Type B pancreatic cell (in vitro differentiated cells): ENCODE data around the gene TBC1D22A. TPM values are rescaled to one million over a fixed set of nuclear protein-coding genes. Genes with fewer than 3 reads are reported as not detected.
A peak's percentile ranks its signal among the peaks of the same experiment; 100 is the strongest.

ENCODE experiments used
- DNase-seq: peaks from one replicate; pipeline ENCODE4 v3.0.0; 2021; ENCODE audit warnings: mixed read lengths; ENCODE audit not compliant: unreplicated experiment; ENCODE audit errors: extremely low spot score
- H3K27ac Mint-ChIP-seq: 2 replicates; pipeline ENCODE4 v1.8.0; 2021; ENCODE audit warnings: mild to moderate bottlenecking, mixed read lengths
- H3K27me3 Mint-ChIP-seq: 2 replicates; pipeline ENCODE4 v1.8.0; 2021; ENCODE audit warnings: mixed read lengths
- H3K36me3 Mint-ChIP-seq: 2 replicates; pipeline ENCODE4 v1.8.0; 2021; ENCODE audit warnings: mixed read lengths
- H3K4me1 Mint-ChIP-seq: one replicate; pipeline ENCODE4 v1.8.0; 2021; ENCODE audit warnings: mixed read lengths; ENCODE audit not compliant: unreplicated experiment
- H3K4me3 Mint-ChIP-seq: 2 replicates; pipeline ENCODE4 v1.8.0; 2021; ENCODE audit warnings: mild to moderate bottlenecking, mixed read lengths
- H3K9me3 Mint-ChIP-seq: 2 replicates; pipeline ENCODE4 v1.8.0; 2021; ENCODE audit warnings: mixed read lengths
- total RNA-seq: library from RNA; stranded (reverse); gene quantifications from 2 replicates; pipeline ENCODE4 v1.2.1, GENCODE V29; 2021; ENCODE audit warnings: low replicate concordance
- TF ChIP-seq, protein P1 (sequence below): fragments of 200-600 bp; sonication (generic); conservative IDR thresholded peaks from 2 replicates; pipeline ENCODE4 v1.5.0; 2021; ENCODE audit warnings: antibody characterized with exemption, mild to moderate bottlenecking

Gene TBC1D22A
- total RNA-seq, 1 donor from 2014 or later, result 16.2 TPM

DNA sequence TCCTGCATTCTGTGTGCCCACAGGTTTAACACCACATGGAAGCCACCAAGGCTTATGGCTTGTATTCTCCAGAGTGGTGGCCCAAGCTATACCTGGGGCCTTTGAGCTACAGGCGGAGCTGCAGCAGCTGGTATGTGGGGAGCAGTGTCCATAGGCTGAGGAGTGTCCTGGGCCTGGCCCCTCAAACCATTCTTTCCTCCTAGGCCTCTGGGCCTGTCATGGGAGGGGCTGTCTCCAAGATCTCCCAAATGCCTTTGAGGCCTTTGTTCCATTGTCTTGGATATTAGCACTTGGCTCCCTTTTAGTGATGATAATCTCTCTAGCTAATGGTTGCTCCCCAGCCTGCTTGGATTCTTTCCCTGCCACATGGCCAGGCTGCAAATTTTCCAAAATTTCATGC lies 6.4 kb upstream of the TBC1D22A start:
- peaks cover 7% of the 10 kb centered on the region for H3K4me1 Mint-ChIP-seq
- H3K27ac Mint-ChIP-seq, result no peak overlapping the region
- peaks cover 4% of the 10 kb centered on the region for H3K36me3 Mint-ChIP-seq
- DNase-seq, result no peak
- peaks cover 5% of the 10 kb centered on the region for H3K9me3 Mint-ChIP-seq
- H3K4me3 Mint-ChIP-seq, result no peak overlapping the region
- H3K27me3 Mint-ChIP-seq, result no peaks in the 10 kb centered on the region
- TF ChIP-seq, protein P1, sequence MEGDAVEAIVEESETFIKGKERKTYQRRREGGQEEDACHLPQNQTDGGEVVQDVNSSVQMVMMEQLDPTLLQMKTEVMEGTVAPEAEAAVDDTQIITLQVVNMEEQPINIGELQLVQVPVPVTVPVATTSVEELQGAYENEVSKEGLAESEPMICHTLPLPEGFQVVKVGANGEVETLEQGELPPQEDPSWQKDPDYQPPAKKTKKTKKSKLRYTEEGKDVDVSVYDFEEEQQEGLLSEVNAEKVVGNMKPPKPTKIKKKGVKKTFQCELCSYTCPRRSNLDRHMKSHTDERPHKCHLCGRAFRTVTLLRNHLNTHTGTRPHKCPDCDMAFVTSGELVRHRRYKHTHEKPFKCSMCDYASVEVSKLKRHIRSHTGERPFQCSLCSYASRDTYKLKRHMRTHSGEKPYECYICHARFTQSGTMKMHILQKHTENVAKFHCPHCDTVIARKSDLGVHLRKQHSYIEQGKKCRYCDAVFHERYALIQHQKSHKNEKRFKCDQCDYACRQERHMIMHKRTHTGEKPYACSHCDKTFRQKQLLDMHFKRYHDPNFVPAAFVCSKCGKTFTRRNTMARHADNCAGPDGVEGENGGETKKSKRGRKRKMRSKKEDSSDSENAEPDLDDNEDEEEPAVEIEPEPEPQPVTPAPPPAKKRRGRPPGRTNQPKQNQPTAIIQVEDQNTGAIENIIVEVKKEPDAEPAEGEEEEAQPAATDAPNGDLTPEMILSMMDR, result no peak

DNA sequence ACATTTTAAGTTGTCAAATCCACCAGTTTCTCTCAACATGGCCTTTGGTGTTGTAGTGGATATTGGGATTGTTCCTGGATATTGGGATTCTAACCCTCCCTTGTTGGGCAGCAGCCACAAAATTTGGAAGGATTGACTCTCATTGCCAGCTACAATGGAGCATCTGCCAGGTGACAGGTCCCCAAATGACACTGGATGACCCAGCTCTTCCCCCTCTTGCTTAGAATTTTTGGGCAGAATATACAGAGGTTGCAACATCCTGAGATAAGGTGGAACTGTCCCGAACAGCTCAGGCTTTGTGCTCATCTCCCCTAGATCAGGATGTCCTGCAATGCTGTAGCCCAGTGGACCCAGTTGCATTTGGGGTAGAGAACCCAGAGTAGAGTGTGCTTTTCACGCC lies 5.3 kb upstream of the TBC1D22A start:
- H3K27me3 Mint-ChIP-seq, result no peaks in the 10 kb centered on the region
- H3K9me3 Mint-ChIP-seq, result peaks cover 5% of the 10 kb centered on the region
- no peak overlapping the region for H3K4me3 Mint-ChIP-seq
- H3K36me3 Mint-ChIP-seq, result peaks cover 4% of the 10 kb centered on the region
- peaks cover 10% of the 10 kb centered on the region for H3K4me1 Mint-ChIP-seq
- TF ChIP-seq, protein P1, result no peak
- no peak overlapping the region for H3K27ac Mint-ChIP-seq
- no peak for DNase-seq

DNA sequence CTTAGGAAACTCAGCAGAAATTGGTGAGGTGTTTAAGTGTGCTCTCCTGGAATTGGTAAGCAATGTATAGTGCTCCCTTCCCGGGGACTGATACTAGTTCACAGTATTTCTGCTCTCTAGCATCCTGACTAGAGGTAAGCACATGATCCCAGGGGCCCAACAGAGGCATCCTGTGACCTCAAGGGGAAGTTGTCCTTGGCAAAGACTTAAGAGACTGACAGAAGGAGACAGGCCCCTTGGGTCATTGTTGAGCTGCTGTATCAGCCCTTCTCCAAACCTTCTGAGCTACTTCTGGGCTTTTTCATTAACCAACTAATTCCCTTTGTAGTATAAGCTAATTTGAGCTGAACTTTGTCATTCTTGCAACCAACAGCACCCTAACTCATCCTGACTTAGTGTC lies 4.3 kb upstream of the TBC1D22A start:
- DNase-seq, result no peak
- peaks cover 15% of the 10 kb centered on the region for H3K4me1 Mint-ChIP-seq
- peak overlapping the region; percentile 84 for H3K27ac Mint-ChIP-seq
- peaks cover 4% of the 10 kb centered on the region for H3K36me3 Mint-ChIP-seq
- peaks cover 5% of the 10 kb centered on the region for H3K9me3 Mint-ChIP-seq
- H3K4me3 Mint-ChIP-seq, result no peak overlapping the region
- TF ChIP-seq, protein P1, result no peak
- no peaks in the 10 kb centered on the region for H3K27me3 Mint-ChIP-seq

DNA sequence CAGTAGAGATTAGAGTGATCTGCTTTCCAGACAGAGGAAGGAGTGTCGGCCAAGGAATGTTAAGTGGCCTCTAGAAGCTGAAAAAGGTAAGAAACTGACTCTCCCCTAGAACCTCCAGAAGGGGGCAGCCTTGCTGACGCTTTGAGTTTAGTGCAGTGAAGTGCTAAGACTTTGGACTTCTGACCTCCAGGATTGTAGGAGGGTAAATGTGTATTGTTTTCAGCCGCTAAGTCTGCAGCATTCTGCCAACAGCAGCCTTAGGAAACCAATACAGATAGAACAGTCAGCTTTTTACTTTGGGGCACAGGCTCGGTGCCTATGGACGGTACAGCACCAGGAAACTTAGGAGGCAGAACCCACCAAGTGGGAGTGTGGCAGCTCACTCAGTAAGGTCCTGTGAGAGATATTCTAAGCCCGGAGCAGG lies 3.6 kb upstream of the TBC1D22A start:
- Mint-ChIP-seq H3K9me3 (peaks cover 5% of the 10 kb centered on the region), H3K36me3 (peaks cover 4% of the 10 kb centered on the region), H3K4me3 (peak overlapping the region; percentile 67), H3K27me3 (no peaks in the 10 kb centered on the region), H3K27ac (peak overlapping the region; percentile 84), H3K4me1 (peaks cover 21% of the 10 kb centered on the region)
- TF ChIP-seq, protein P1, result peak; percentile 77
- DNase-seq, result no peak

DNA sequence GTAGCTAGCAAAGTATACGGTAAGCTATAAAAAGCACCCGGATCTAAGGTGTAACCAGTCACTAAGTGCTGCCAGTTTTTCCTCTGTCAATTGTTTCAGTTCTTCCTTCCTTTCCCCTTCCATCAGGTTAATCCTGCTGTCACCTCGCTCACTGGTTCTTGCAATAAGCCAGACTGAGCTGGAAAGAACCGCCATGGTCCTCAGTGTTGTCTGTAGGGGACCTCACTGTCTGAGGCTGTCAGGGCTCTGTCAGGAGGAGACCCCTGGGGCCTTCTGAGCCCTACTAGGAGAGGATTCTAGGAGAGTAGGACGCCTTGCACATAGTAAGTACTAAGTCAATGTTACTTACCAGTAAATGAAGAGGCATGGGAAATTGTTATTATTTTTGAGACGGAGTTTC lies 1.4 kb upstream of the TBC1D22A start:
- TF ChIP-seq, protein P1, result no peak
- Mint-ChIP-seq H3K4me1 (peaks cover 24% of the 10 kb centered on the region), H3K27ac (peak overlapping the region; percentile 97), H3K36me3 (peaks cover 4% of the 10 kb centered on the region), H3K9me3 (peaks cover 5% of the 10 kb centered on the region), H3K27me3 (no peaks in the 10 kb centered on the region), H3K4me3 (peak overlapping the region; percentile 98)
- DNase-seq, result no peak
